Upper lobe of left lung (tissue), 6 donors: ENCODE data around the gene PAK5. TPM values are rescaled to one million over a fixed set of nuclear protein-coding genes. Genes with fewer than 3 reads are reported as not detected.

ENCODE experiments used
- ATAC-seq, 2 donors: fragments of 200-7000 bp; cut with Tn5 transposase; one replicate each; pipeline ENCODE4 v1.9.1; 2022; ENCODE audit warnings: mild to moderate bottlenecking in 2 of 2, moderate library complexity in 2 of 2; ENCODE audit not compliant: low FRiP score in 2 of 2
- DNase-seq, 2 donors: peaks; one replicate each; pipeline ENCODE4 v3.0.0-alpha.2; 2019 to 2020
- H3K27ac ChIP-seq, 4 donors: fragments of 200-600 bp; sonication (generic); one replicate each; pipeline ENCODE4 v1.5.1; 2016 to 2019
- H3K27me3 ChIP-seq, 4 donors: fragments of 200-600 bp; sonication (generic); one replicate each; pipeline ENCODE4 v1.5.1; 2017 to 2019
- H3K36me3 ChIP-seq, 4 donors: fragments of 200-600 bp; sonication (generic); one replicate each; pipeline ENCODE4 v1.5.1; 2016 to 2019
- H3K4me1 ChIP-seq, 4 donors: fragments of 200-600 bp; sonication (generic); one replicate each; pipeline ENCODE4 v1.5.1; 2018 to 2019
- H3K4me3 ChIP-seq, 4 donors: fragments of 200-600 bp; sonication (generic); one replicate each; pipeline ENCODE4 v1.5.1; 2017 to 2019; ENCODE audit warnings: mild to moderate bottlenecking in 2 of 4, moderate library complexity in 1 of 4
- H3K9me3 ChIP-seq, 4 donors: fragments of 200-600 bp; sonication (generic); one replicate each; pipeline ENCODE4 v1.5.1; 2018 to 2019
- EP300 ChIP-seq, 4 donors: sonication (generic); formaldehyde crosslinking; IDR thresholded peaks; one replicate each; pipeline ENCODE4 v1.5.1; 2017; ENCODE audit warnings: antibody characterized with exemption in 4 of 4, control low read depth in 2 of 4
- POLR2A ChIP-seq, 4 donors: fragments of 450-650 bp; IDR thresholded peaks; one replicate each; pipeline ENCODE4 v1.5.1; 2016 to 2017; ENCODE audit warnings: antibody characterized with exemption in 4 of 4, mild to moderate bottlenecking in 2 of 4
- POLR2AphosphoS5 ChIP-seq, 2 donors: sonication (generic); formaldehyde crosslinking; IDR thresholded peaks; one replicate each; pipeline ENCODE4 v1.5.1; 2017; ENCODE audit warnings: antibody characterized with exemption in 2 of 2
- WGBS, 2 donors: methylation state at CpG; one replicate each; pipeline ENCODE4 v1.1.5; 2017 to 2018; 5-methylcytosine and 5-hydroxymethylcytosine counted together
- total RNA-seq, 6 donors: library from RNA; depleted of rRNA in 4 of 6; stranded (reverse); fragments of >200 nt in 4 of 6; gene quantifications; one replicate each; pipeline versions ENCODE4 v1.1.0 to v1.2.1, GENCODE V29; 2016 to 2021
- TF ChIP-seq, protein P1 (sequence below), 6 experiments: fragments of 450-650 bp in 4 of 6; fragments of 200-600 bp in 2 of 6; sonication (generic) in 2 of 6; IDR thresholded peaks; one replicate each; pipeline ENCODE4 v1.5.1; 2016 to 2019; ENCODE audit warnings: antibody characterized with exemption in 6 of 6
- donor health status: DM: no; HTN: no; CAD: no; lungs with moderate emphysema.
- donor health status: DM: no; HTN: yes; CAD: no; lungs with severe emphysema.

The PAK5 gene
- total RNA-seq, 6 donors from 2014 or later, result 0.17 to 0.30 (median 0.23) TPM; not detected in 2

- no peaks in the 10 kb centered on the region for H3K4me1 ChIP-seq
- H3K27me3 ChIP-seq, result no peaks in the 10 kb centered on the region
- H3K36me3 ChIP-seq, result no peaks in the 10 kb centered on the region
- H3K27ac ChIP-seq, result no peak overlapping the region
- H3K4me3 ChIP-seq, result no peak overlapping the region
- H3K9me3 ChIP-seq, result no peaks in the 10 kb centered on the region
- TF ChIP-seq POLR2A (IDR thresholded peaks at IDR 0.05) (no peak), EP300 (IDR thresholded peaks at IDR 0.05) (no peak), POLR2AphosphoS5 (IDR thresholded peaks at IDR 0.05) (no peak)
- TF ChIP-seq, protein P1, sequence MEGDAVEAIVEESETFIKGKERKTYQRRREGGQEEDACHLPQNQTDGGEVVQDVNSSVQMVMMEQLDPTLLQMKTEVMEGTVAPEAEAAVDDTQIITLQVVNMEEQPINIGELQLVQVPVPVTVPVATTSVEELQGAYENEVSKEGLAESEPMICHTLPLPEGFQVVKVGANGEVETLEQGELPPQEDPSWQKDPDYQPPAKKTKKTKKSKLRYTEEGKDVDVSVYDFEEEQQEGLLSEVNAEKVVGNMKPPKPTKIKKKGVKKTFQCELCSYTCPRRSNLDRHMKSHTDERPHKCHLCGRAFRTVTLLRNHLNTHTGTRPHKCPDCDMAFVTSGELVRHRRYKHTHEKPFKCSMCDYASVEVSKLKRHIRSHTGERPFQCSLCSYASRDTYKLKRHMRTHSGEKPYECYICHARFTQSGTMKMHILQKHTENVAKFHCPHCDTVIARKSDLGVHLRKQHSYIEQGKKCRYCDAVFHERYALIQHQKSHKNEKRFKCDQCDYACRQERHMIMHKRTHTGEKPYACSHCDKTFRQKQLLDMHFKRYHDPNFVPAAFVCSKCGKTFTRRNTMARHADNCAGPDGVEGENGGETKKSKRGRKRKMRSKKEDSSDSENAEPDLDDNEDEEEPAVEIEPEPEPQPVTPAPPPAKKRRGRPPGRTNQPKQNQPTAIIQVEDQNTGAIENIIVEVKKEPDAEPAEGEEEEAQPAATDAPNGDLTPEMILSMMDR (IDR thresholded peaks at IDR 0.05), result no peak
- DNase-seq, result no peak
- ATAC-seq, result no peak
These were observed 165.9 kb downstream of the PAK5 start for GRCh38 chr20:9672981-9673380.

DNA sequence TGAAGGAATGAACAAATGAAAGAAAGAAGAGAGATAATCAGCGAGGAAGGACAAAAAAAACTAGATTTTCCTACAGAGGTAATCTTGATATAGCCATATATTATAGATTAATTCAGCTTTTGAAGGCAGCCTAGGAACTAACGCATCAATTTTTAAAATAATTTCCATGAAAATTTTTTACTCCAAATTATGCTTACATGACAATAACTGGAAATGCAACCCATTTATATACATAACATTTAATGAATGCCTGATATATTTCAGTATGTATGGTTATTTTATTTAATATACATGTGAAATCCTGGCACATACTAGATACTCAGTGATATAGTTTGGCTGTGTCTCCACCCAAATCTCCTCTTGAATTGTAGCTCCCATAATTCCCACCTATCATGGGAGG is 166.8 kb downstream of the PAK5 start:
- H3K4me1 ChIP-seq, result no peaks in the 10 kb centered on the region
- no peaks in the 10 kb centered on the region for H3K27me3 ChIP-seq
- H3K36me3 ChIP-seq, result no peaks in the 10 kb centered on the region
- no peaks in the 10 kb centered on the region for H3K9me3 ChIP-seq
- H3K27ac ChIP-seq, result no peak overlapping the region
- ATAC-seq (no peak), DNase-seq (no peak)
- WGBS, 2 donors, result 84 to 85% methylated on average over 2 of the region's 2 CpGs
- TF ChIP-seq POLR2A (IDR thresholded peaks at IDR 0.05) (no peak), EP300 (IDR thresholded peaks at IDR 0.05) (no peak), POLR2AphosphoS5 (IDR thresholded peaks at IDR 0.05) (no peak)
- TF ChIP-seq, protein P1 (IDR thresholded peaks at IDR 0.05), result no peak
- H3K4me3 ChIP-seq, result no peak overlapping the region

DNA sequence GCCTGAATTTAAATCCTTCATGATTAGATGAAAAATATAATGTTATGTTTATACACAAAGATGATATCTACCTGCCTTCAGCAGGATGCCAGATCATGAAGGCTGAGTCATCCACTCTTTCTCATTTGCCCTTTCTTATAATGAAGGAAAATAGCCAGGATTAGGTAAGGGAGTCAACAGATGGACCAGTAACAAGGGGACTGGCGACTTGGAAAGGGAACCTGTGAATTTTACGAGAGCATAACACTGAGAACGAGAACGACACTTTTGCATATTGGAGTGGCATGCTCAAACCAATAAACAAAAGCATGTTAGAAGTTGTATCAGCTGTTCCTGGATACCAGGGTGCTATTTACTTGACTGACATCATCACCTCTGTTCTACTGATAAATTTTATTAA is 170.5 kb downstream of the PAK5 start:
- Histone ChIP-seq H3K9me3 (no peaks in the 10 kb centered on the region), H3K4me3 (no peak overlapping the region), H3K36me3 (no peaks in the 10 kb centered on the region), H3K27ac (no peak overlapping the region), H3K4me1 (no peaks in the 10 kb centered on the region), H3K27me3 (no peaks in the 10 kb centered on the region)
- ATAC-seq (no peak), DNase-seq (no peak)
- no peak for TF ChIP-seq EP300 (IDR thresholded peaks at IDR 0.05)
- no peak for TF ChIP-seq POLR2AphosphoS5 (IDR thresholded peaks at IDR 0.05)
- no peak for TF ChIP-seq POLR2A (IDR thresholded peaks at IDR 0.05)
- TF ChIP-seq, protein P1 (IDR thresholded peaks at IDR 0.05), result no peak
- 63 to 71% methylated on average over 4 of the region's 4 CpGs for WGBS, 2 donors

- Histone ChIP-seq H3K36me3 (no peaks in the 10 kb centered on the region), H3K4me3 (no peak overlapping the region), H3K9me3 (no peaks in the 10 kb centered on the region), H3K27me3 (no peaks in the 10 kb centered on the region), H3K4me1 (no peaks in the 10 kb centered on the region), H3K27ac (no peak overlapping the region)
- no peak for DNase-seq
- ATAC-seq, result no peak
- TF ChIP-seq, protein P1 (IDR thresholded peaks at IDR 0.05), result no peak
- TF ChIP-seq EP300 (IDR thresholded peaks at IDR 0.05) (no peak), POLR2AphosphoS5 (IDR thresholded peaks at IDR 0.05) (no peak), POLR2A (IDR thresholded peaks at IDR 0.05) (no peak)
- 78 to 79% methylated on average over 3 of the region's 3 CpGs for WGBS, 2 donors
These were observed 175.5 kb downstream of the PAK5 start for GRCh38 chr20:9663423-9663822.

DNA sequence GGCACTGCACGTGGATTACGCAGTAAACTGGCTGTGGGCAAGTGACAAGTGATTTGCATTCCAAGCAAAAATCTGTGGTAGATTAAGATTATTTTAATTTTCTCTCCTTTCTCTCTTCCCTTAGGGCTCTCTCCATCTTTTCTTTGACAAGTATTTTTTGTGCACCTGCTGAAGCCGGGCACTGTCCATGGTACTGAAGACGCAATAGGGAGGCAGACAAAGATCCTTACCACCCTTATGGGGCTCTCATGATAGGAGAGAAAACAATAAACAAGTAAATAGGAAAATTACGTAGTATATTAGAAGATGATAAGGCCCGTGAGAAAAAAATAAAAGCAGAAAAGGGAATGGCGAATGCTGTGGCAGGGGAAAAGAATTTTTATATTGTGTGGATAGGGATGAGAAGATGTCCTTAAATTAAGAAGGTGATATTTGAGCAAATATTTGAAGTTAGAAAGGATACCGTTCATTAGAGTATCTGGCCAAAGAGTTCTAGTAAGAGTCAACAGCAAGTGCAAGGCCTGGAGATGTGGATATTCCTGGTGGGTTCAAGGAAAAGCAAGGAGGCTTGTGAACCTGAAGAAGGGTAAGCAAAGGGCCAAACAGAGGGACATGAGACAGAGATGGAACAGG is 178.5 kb downstream of the PAK5 start:
- Histone ChIP-seq H3K4me1 (no peaks in the 10 kb centered on the region), H3K36me3 (no peaks in the 10 kb centered on the region), H3K4me3 (no peak overlapping the region), H3K27ac (no peak overlapping the region), H3K27me3 (no peaks in the 10 kb centered on the region), H3K9me3 (no peaks in the 10 kb centered on the region)
- ATAC-seq, result no peak
- 32 to 45% methylated on average over 8 of the region's 8 CpGs for WGBS, 2 donors
- no peak for DNase-seq
- TF ChIP-seq, protein P1 (IDR thresholded peaks at IDR 0.05), result no peak
- no peak for TF ChIP-seq POLR2A (IDR thresholded peaks at IDR 0.05)
- no peak for TF ChIP-seq EP300 (IDR thresholded peaks at IDR 0.05)
- TF ChIP-seq POLR2AphosphoS5 (IDR thresholded peaks at IDR 0.05), result no peak
